ENCODE results near the gene VPS26A.

The VPS26A gene

GRCh38 chr10:69153227-69153626 is 29.2 kb downstream of the VPS26A start:
- Histone ChIP-seq H2BK120ac (ENCODE audit: low read depth, low read length) (no peak overlapping the region), H4K91ac (ENCODE audit: low read depth, low read length, poor library complexity) (no peak overlapping the region), H3K4ac (ENCODE audit: low read length) (no peak overlapping the region), H4K8ac (ENCODE audit: low read depth, low read length) (no peak overlapping the region), H3K9me3 (replicated peaks in 1 of 2; ENCODE audit: control insufficient read depth in 2 of 2, insufficient read depth in 1 of 2, low read depth in 1 of 2, low read length in 2 of 2) (no peaks in the 10 kb centered on the region), H3K4me1 (ENCODE audit: control insufficient read depth in 2 of 2, insufficient read depth in 1 of 2, low read depth in 1 of 2, low read length in 2 of 2) (no peaks in the 10 kb centered on the region), H3K27ac (replicated peaks; ENCODE audit: low read length) (no peak overlapping the region), H3K23ac (ENCODE audit: low read depth, low read length, poor library complexity) (no peak overlapping the region), H3K27me3 (ENCODE audit: control insufficient read depth in 3 of 3, insufficient read depth in 3 of 3, low read depth in 1 of 3, low read length in 3 of 3) (no peaks in the 10 kb centered on the region), H3K36me3 (replicated peaks in 1 of 2; ENCODE audit: control insufficient read depth in 2 of 2, insufficient read depth in 2 of 2, low read length in 2 of 2) (peaks cover 0 to 22% of the 10 kb centered on the region in 2 donors), H2BK15ac (ENCODE audit: low read length) (no peak overlapping the region), H3K9ac (ENCODE audit: low read depth, low read length, poor library complexity) (no peak overlapping the region), H2BK5ac (ENCODE audit: low read length) (no peak overlapping the region), H2AFZ (ENCODE audit: low read length) (no peak overlapping the region), H2AK5ac (ENCODE audit: low read depth, low read length) (no peak overlapping the region), H3K18ac (ENCODE audit: low read length) (no peak overlapping the region), H2BK12ac (ENCODE audit: low read length) (no peak overlapping the region), H3K4me3 (ENCODE audit: low read length in 2 of 2) (no peak overlapping the region), H3K4me2 (ENCODE audit: insufficient read depth, low read length, poor library complexity, severe bottlenecking) (no peak overlapping the region), H3K79me1 (ENCODE audit: low read depth, low read length) (peaks cover 1% of the 10 kb centered on the region), H3K14ac (ENCODE audit: low read length) (no peak overlapping the region)
- DNase-seq (ENCODE audit: low spot score): no peak
- no CpG with 5 or more reads among the region's 6 CpGs for WGBS, 2 donors (ENCODE audit: extremely low coverage in 2 of 2, insufficient read length in 2 of 2, insufficient replicate concordance in 1 of 2)

- Histone ChIP-seq H4K91ac (ENCODE audit: low read depth, low read length, poor library complexity) (no peak overlapping the region), H3K4me1 (ENCODE audit: control insufficient read depth in 2 of 2, insufficient read depth in 1 of 2, low read depth in 1 of 2, low read length in 2 of 2) (no peaks in the 10 kb centered on the region), H3K9ac (ENCODE audit: low read depth, low read length, poor library complexity) (no peak overlapping the region), H3K27me3 (ENCODE audit: control insufficient read depth in 3 of 3, insufficient read depth in 3 of 3, low read depth in 1 of 3, low read length in 3 of 3) (no peaks in the 10 kb centered on the region), H3K4me3 (ENCODE audit: low read length in 2 of 2) (no peak overlapping the region), H2AK5ac (ENCODE audit: low read depth, low read length) (no peak overlapping the region), H3K4me2 (ENCODE audit: insufficient read depth, low read length, poor library complexity, severe bottlenecking) (no peak overlapping the region), H3K18ac (ENCODE audit: low read length) (no peak overlapping the region), H3K23ac (ENCODE audit: low read depth, low read length, poor library complexity) (no peak overlapping the region), H2AFZ (ENCODE audit: low read length) (no peak overlapping the region), H4K8ac (ENCODE audit: low read depth, low read length) (no peak overlapping the region), H3K4ac (ENCODE audit: low read length) (no peak overlapping the region), H3K27ac (replicated peaks; ENCODE audit: low read length) (no peak overlapping the region), H2BK120ac (ENCODE audit: low read depth, low read length) (no peak overlapping the region), H3K14ac (ENCODE audit: low read length) (no peak overlapping the region), H2BK15ac (ENCODE audit: low read length) (no peak overlapping the region), H3K36me3 (replicated peaks in 1 of 2; ENCODE audit: control insufficient read depth in 2 of 2, insufficient read depth in 2 of 2, low read length in 2 of 2) (peaks cover 4 to 86% of the 10 kb centered on the region in 2 donors), H3K79me1 (ENCODE audit: low read depth, low read length) (no peaks in the 10 kb centered on the region), H3K9me3 (replicated peaks in 1 of 2; ENCODE audit: control insufficient read depth in 2 of 2, insufficient read depth in 1 of 2, low read depth in 1 of 2, low read length in 2 of 2) (no peaks in the 10 kb centered on the region), H2BK12ac (ENCODE audit: low read length) (no peak overlapping the region), H2BK5ac (ENCODE audit: low read length) (no peak overlapping the region)
- DNase-seq (ENCODE audit: low spot score): no peak
- WGBS, 2 donors (ENCODE audit: extremely low coverage in 2 of 2, insufficient read length in 2 of 2, insufficient replicate concordance in 1 of 2): no CpG with 5 or more reads among the region's 2 CpGs
These were observed 36.8 kb downstream of the VPS26A start for GRCh38 chr10:69160809-69161241.

- Histone ChIP-seq H2BK12ac (ENCODE audit: low read length) (no peak overlapping the region), H3K14ac (ENCODE audit: low read length) (no peak overlapping the region), H3K4me1 (ENCODE audit: control insufficient read depth in 2 of 2, insufficient read depth in 1 of 2, low read depth in 1 of 2, low read length in 2 of 2) (no peaks in the 10 kb centered on the region), H3K9ac (ENCODE audit: low read depth, low read length, poor library complexity) (no peak overlapping the region), H2BK120ac (ENCODE audit: low read depth, low read length) (no peak overlapping the region), H3K27ac (replicated peaks; ENCODE audit: low read length) (no peak overlapping the region), H2BK15ac (ENCODE audit: low read length) (no peak overlapping the region), H3K4me3 (ENCODE audit: low read length in 2 of 2) (no peak overlapping the region), H3K23ac (ENCODE audit: low read depth, low read length, poor library complexity) (no peak overlapping the region), H2AFZ (ENCODE audit: low read length) (no peak overlapping the region), H3K4me2 (ENCODE audit: insufficient read depth, low read length, poor library complexity, severe bottlenecking) (no peak overlapping the region), H2AK5ac (ENCODE audit: low read depth, low read length) (no peak overlapping the region), H4K8ac (ENCODE audit: low read depth, low read length) (no peak overlapping the region), H2BK5ac (ENCODE audit: low read length) (no peak overlapping the region), H3K4ac (ENCODE audit: low read length) (no peak overlapping the region), H3K36me3 (replicated peaks in 1 of 2; ENCODE audit: control insufficient read depth in 2 of 2, insufficient read depth in 2 of 2, low read length in 2 of 2) (peaks cover 5 to 87% of the 10 kb centered on the region in 2 donors), H3K18ac (ENCODE audit: low read length) (no peak overlapping the region), H4K91ac (ENCODE audit: low read depth, low read length, poor library complexity) (no peak overlapping the region), H3K9me3 (replicated peaks in 1 of 2; ENCODE audit: control insufficient read depth in 2 of 2, insufficient read depth in 1 of 2, low read depth in 1 of 2, low read length in 2 of 2) (no peaks in the 10 kb centered on the region), H3K27me3 (ENCODE audit: control insufficient read depth in 3 of 3, insufficient read depth in 3 of 3, low read depth in 1 of 3, low read length in 3 of 3) (no peaks in the 10 kb centered on the region), H3K79me1 (ENCODE audit: low read depth, low read length) (no peaks in the 10 kb centered on the region)
- WGBS, 2 donors (ENCODE audit: extremely low coverage in 2 of 2, insufficient read length in 2 of 2, insufficient replicate concordance in 1 of 2): no CpG with 5 or more reads among the region's 4 CpGs
- no peak for DNase-seq (ENCODE audit: low spot score)
These were observed 44.5 kb downstream of the VPS26A start for GRCh38 chr10:69168493-69168892.

GRCh38 chr10:69172241-69172982 is 48.4 kb downstream of the VPS26A start:
- no peak overlapping the region for H3K23ac ChIP-seq (ENCODE audit: low read depth, low read length, poor library complexity)
- H3K27me3 ChIP-seq (ENCODE audit: control insufficient read depth in 3 of 3, insufficient read depth in 3 of 3, low read depth in 1 of 3, low read length in 3 of 3): no peaks in the 10 kb centered on the region
- H2BK5ac ChIP-seq (ENCODE audit: low read length): no peak overlapping the region
- peaks cover 2 to 59% of the 10 kb centered on the region in 2 donors for H3K36me3 ChIP-seq (replicated peaks in 1 of 2; ENCODE audit: control insufficient read depth in 2 of 2, insufficient read depth in 2 of 2, low read length in 2 of 2)
- no peak overlapping the region for H2BK120ac ChIP-seq (ENCODE audit: low read depth, low read length)
- H2AK5ac ChIP-seq (ENCODE audit: low read depth, low read length): no peak overlapping the region
- H3K9ac ChIP-seq (ENCODE audit: low read depth, low read length, poor library complexity): no peak overlapping the region
- no peak overlapping the region for H3K4ac ChIP-seq (ENCODE audit: low read length)
- no peak overlapping the region for H2BK15ac ChIP-seq (ENCODE audit: low read length)
- no peak overlapping the region for H3K4me2 ChIP-seq (ENCODE audit: insufficient read depth, low read length, poor library complexity, severe bottlenecking)
- H3K27ac ChIP-seq (replicated peaks; ENCODE audit: low read length): no peak overlapping the region
- H3K18ac ChIP-seq (ENCODE audit: low read length): no peak overlapping the region
- no CpG with 5 or more reads among the region's 3 CpGs for WGBS, 2 donors (ENCODE audit: extremely low coverage in 2 of 2, insufficient read length in 2 of 2, insufficient replicate concordance in 1 of 2)
- no peak overlapping the region for H4K91ac ChIP-seq (ENCODE audit: low read depth, low read length, poor library complexity)
- no peak overlapping the region for H3K14ac ChIP-seq (ENCODE audit: low read length)
- H2BK12ac ChIP-seq (ENCODE audit: low read length): no peak overlapping the region
- no peaks in the 10 kb centered on the region for H3K9me3 ChIP-seq (replicated peaks in 1 of 2; ENCODE audit: control insufficient read depth in 2 of 2, insufficient read depth in 1 of 2, low read depth in 1 of 2, low read length in 2 of 2)
- DNase-seq (ENCODE audit: low spot score): no peak
- H3K79me1 ChIP-seq (ENCODE audit: low read depth, low read length): no peaks in the 10 kb centered on the region
- no peaks in the 10 kb centered on the region for H3K4me1 ChIP-seq (ENCODE audit: control insufficient read depth in 2 of 2, insufficient read depth in 1 of 2, low read depth in 1 of 2, low read length in 2 of 2)
- H4K8ac ChIP-seq (ENCODE audit: low read depth, low read length): no peak overlapping the region
- H3K4me3 ChIP-seq (ENCODE audit: low read length in 2 of 2): no peak overlapping the region
- H2AFZ ChIP-seq (ENCODE audit: low read length): no peak overlapping the region

All from neuronal stem cell (in vitro differentiated cells).